22Rv1 (cell line): Measurements from ENCODE around the gene MAPK14.
A peak's percentile ranks its signal among the peaks of the same experiment; 100 is the strongest.

Experiments
- H3K27ac ChIP-seq: fragments of 450-650 bp; 2 replicates; pipeline ENCODE4 v1.5.1; 2017
- ZFX ChIP-seq: fragments of 450-650 bp; IDR thresholded peaks from 2 replicates; pipeline ENCODE4 v1.6.1; 2017; ENCODE audit warnings: antibody characterized with exemption, borderline replicate concordance
- TF ChIP-seq, protein P1 (sequence below): fragments of 450-650 bp; IDR thresholded peaks from 2 replicates; pipeline ENCODE4 v1.5.1; 2017; ENCODE audit warnings: mild to moderate bottlenecking

MAPK14 gene

DNA sequence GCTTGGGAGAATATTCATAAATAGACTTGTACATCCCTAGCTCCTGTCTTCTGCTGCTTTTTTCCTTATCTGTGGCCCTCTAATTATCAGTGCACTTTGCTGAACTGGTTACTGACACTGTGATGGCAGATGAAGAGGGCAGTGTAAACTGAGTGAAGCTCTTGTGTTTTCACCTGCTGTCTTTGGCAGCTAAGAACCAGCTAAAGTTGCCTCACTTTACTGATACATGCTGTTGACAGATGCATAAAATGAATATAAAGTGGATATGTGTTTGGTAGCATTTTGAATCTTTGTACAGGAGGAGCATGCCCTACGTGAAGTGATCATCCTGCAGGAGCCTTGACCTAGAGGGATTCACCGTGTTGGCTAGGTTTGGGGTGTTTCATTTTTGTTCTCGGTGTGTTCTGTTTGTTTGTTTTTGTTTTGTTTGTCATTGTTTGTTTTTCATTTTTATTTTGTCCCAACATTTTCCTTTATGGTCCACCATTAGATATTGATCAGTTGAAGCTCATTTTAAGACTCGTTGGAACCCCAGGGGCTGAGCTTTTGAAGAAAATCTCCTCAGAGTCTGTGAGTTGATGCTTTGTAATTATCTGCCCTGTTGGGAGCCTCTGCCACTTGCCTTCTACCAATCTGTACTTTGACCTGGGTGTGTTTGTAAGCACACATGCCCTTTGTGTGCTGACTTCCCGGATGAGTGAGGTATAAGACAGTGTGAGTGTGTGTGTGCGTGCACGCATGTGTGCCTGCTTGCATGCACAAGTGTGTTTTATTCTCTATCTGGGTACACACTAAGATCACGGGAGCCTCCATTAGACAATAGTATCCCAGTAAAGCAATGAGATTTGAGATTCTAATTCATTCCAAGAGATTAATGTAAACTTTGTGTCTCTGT, 68.1 kb downstream of the MAPK14 start:
- TF ChIP-seq ZFX: no peak
- TF ChIP-seq, protein P1, sequence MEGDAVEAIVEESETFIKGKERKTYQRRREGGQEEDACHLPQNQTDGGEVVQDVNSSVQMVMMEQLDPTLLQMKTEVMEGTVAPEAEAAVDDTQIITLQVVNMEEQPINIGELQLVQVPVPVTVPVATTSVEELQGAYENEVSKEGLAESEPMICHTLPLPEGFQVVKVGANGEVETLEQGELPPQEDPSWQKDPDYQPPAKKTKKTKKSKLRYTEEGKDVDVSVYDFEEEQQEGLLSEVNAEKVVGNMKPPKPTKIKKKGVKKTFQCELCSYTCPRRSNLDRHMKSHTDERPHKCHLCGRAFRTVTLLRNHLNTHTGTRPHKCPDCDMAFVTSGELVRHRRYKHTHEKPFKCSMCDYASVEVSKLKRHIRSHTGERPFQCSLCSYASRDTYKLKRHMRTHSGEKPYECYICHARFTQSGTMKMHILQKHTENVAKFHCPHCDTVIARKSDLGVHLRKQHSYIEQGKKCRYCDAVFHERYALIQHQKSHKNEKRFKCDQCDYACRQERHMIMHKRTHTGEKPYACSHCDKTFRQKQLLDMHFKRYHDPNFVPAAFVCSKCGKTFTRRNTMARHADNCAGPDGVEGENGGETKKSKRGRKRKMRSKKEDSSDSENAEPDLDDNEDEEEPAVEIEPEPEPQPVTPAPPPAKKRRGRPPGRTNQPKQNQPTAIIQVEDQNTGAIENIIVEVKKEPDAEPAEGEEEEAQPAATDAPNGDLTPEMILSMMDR: peak; percentile 71
- peak overlapping the region; percentile 88 for H3K27ac ChIP-seq

DNA sequence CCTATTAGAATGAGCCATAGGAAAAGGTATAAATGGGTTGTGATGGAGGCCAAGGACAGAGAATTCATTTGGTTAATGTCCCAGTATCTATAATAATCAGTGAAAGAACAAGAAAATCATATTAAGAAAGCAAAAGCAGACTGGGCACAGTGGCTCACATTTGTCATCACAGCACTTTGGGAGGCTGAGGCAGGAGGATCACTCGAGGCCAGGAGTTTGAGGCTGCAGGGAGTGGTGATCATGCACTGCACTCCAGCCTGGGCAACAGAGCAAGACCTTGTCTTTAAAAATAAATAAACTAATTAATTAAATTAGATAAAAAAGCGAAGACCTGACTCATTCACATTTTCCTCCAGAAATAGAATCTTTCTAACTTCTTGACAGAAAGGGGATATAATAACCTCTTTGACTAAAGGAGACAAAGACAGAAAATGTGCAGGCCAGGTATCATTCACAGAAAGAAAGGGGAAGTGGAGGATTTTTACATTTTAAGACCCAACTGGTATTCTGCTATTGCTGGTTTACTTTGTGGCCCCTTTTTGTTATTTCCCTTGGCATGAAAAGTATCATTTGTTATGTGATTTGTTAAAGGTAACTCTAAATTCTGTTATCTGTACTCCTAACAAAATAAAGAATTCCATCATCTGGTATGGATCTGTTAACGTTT, 70.8 kb downstream of the MAPK14 start:
- no peak overlapping the region for H3K27ac ChIP-seq
- TF ChIP-seq, protein P1: no peak
- TF ChIP-seq ZFX: no peak

DNA sequence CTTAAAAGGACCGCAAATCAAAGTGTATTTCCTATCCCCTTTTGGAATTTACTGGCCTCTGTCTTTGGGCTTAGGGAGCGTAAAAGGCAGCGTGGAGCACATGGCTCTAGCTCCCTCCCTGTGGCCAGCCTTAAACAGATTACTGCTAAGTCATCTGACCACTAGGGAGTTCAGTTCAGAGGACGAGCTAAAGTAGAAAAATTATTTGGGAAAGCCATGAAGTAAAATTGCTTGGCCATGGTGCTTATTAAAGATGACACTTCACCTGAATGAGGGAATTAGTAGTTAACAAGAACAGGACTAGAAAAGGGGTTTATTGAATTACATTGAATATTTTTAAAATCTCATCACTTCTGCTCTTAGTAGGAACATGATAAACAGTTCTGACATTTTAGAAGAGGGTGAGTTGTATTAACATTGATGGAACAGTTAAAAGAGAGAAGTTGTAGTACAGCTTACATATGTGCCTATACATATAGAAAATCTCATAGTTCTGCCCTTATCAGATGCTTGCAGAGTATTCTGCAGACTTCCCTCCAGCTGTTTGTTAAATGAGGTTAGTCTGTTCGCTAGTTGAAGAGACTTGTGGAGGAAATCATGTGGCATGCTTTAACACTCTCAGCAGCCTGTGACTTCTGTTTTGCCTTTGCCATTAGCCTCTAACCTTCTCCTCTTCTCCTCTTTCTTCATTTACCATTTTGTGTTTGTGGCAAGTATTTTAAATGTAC, 71.5 kb downstream of the MAPK14 start:
- H3K27ac ChIP-seq: no peak overlapping the region
- TF ChIP-seq ZFX: no peak
- TF ChIP-seq, protein P1: no peak

DNA sequence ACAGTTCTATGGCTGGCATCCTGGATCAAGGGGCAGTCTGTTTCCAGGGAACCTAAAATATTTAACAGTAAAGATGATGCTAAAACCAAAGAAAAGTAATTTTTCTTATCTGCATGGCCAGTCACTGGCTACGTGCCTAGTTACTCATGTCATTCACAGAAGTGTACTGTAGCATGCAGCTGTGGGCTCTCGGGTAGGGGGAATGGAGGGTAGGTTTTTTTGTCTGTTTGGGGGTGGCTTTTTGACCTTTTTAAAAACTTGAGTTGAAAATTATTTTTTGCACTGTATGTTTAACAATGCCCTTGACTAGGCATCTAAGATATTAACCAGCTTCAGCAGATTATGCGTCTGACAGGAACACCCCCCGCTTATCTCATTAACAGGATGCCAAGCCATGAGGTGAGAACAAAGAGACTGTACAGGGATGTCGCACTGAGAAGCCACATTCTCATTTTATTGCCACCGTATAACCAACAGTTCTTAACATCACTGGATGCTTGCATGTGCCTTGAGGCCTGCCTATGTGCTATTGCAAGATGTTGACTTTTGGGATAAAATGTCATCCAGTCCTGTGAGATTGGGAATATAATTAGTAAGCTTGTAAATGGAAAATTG, 72.4 kb downstream of the MAPK14 start:
- no peak overlapping the region for H3K27ac ChIP-seq
- TF ChIP-seq, protein P1: no peak
- no peak for TF ChIP-seq ZFX

DNA sequence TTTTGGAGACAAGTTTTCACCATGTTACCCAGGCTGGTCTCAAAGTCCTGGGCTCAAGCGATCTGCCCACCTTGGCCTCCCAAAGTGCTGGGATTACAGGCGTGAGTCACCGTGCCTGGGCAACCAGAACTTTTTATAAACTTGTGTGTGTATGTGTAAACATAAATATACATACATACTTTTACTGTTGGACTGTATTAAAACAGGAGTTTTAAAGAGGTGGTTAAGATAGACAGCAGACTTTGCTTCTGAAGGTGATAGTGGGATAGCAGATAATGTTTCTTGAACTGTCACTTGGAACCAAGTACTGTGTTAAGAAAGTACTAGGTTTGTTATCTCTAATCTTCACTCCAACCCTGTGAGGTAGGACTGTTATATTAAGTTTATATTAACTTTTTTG, 74.1 kb downstream of the MAPK14 start:
- no peak overlapping the region for H3K27ac ChIP-seq
- TF ChIP-seq ZFX: no peak
- TF ChIP-seq, protein P1: no peak

DNA sequence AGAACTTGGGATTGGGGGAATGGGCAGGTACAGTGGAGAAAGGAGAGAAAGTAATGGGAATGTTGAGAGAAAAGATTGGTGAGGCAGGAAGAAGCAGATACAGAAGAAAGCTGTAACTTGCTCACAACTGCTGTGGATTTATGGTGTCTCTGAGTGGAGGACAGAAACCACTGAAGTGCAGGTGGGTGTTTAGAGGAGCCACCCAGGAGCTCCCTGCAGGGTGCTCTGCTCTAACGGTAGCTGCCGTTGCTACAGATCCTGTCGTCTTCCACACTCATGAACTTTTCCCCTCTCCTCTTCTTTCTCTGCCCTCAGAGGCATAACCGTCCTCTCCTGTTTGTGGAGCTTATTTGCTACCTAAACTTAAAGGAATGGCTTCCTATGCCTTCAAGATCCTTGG, 75.2 kb downstream of the MAPK14 start:
- TF ChIP-seq, protein P1: no peak
- no peak for TF ChIP-seq ZFX

More for the DNA sequence above, 75.2 kb downstream of the MAPK14 start:
- no peak overlapping the region for H3K27ac ChIP-seq
